ENCODE measurements around the gene PNPLA7.

- TF ChIP-seq CTCF (IDR thresholded peaks at IDR 0.05 in 2 of 3, conservative IDR thresholded peaks at IDR 0.05 in 1 of 3; ENCODE audit: borderline replicate concordance in 1 of 3, insufficient read depth in 1 of 3, low read depth in 2 of 3, low read length in 2 of 3) = no peak
- TF ChIP-seq EZH2 (IDR thresholded peaks at IDR 0.05) = no peak
- TF ChIP-seq, protein P1, sequence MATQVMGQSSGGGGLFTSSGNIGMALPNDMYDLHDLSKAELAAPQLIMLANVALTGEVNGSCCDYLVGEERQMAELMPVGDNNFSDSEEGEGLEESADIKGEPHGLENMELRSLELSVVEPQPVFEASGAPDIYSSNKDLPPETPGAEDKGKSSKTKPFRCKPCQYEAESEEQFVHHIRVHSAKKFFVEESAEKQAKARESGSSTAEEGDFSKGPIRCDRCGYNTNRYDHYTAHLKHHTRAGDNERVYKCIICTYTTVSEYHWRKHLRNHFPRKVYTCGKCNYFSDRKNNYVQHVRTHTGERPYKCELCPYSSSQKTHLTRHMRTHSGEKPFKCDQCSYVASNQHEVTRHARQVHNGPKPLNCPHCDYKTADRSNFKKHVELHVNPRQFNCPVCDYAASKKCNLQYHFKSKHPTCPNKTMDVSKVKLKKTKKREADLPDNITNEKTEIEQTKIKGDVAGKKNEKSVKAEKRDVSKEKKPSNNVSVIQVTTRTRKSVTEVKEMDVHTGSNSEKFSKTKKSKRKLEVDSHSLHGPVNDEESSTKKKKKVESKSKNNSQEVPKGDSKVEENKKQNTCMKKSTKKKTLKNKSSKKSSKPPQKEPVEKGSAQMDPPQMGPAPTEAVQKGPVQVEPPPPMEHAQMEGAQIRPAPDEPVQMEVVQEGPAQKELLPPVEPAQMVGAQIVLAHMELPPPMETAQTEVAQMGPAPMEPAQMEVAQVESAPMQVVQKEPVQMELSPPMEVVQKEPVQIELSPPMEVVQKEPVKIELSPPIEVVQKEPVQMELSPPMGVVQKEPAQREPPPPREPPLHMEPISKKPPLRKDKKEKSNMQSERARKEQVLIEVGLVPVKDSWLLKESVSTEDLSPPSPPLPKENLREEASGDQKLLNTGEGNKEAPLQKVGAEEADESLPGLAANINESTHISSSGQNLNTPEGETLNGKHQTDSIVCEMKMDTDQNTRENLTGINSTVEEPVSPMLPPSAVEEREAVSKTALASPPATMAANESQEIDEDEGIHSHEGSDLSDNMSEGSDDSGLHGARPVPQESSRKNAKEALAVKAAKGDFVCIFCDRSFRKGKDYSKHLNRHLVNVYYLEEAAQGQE (IDR thresholded peaks at IDR 0.05; ENCODE audit: low read depth) = no peak
- no peak for TF ChIP-seq ZNF274 (IDR thresholded peaks at IDR 0.05; ENCODE audit: low read depth, low read length)
- no peak for TF ChIP-seq SIN3A (IDR thresholded peaks at IDR 0.05; ENCODE audit: low read depth)
Measured at GRCh38 chr9:137411260-137411644, 138.9 kb downstream of the PNPLA7 start.
